Nephron progenitor cell (in vitro differentiated cells): ENCODE results near the gene ADCY3.

Experiments used
- DNase-seq: peaks from one replicate; pipeline ENCODE4 v3.0.0; 2021
- H3K27ac Mint-ChIP-seq: 2 replicates; pipeline ENCODE4 v1.8.0; 2021; ENCODE audit warnings: mild to moderate bottlenecking, moderate library complexity, mixed read lengths
- H3K27me3 Mint-ChIP-seq: 2 replicates; pipeline ENCODE4 v1.8.0; 2021; ENCODE audit warnings: mild to moderate bottlenecking, low read depth, mixed read lengths; ENCODE audit not compliant: poor library complexity
- H3K36me3 Mint-ChIP-seq: 2 replicates; pipeline ENCODE4 v1.8.0; 2021; ENCODE audit warnings: low read depth, mixed read lengths
- H3K4me1 Mint-ChIP-seq: 2 replicates; pipeline ENCODE4 v1.8.0; 2021; ENCODE audit warnings: mixed read lengths
- H3K4me3 Mint-ChIP-seq: 2 replicates; pipeline ENCODE4 v1.8.0; 2021; ENCODE audit warnings: mild to moderate bottlenecking, moderate library complexity, mixed read lengths
- H3K9me3 Mint-ChIP-seq: 2 replicates; pipeline ENCODE4 v1.8.0; 2021; ENCODE audit warnings: mild to moderate bottlenecking, moderate library complexity, mixed read lengths
- CTCF ChIP-seq: fragments of 200-600 bp; sonication (generic); IDR thresholded peaks from 2 replicates; pipeline ENCODE4 v1.5.0; 2021; ENCODE audit warnings: antibody characterized with exemption

The ADCY3 gene

GRCh38 chr2:24888177-24888576, 31.9 kb downstream of the ADCY3 start:
- no peak for TF ChIP-seq CTCF
- Mint-ChIP-seq H3K4me3 (peak overlapping the region; percentile 9), H3K36me3 (peaks cover 17% of the 10 kb centered on the region), H3K4me1 (peaks cover 51% of the 10 kb centered on the region), H3K9me3 (peaks cover 18% of the 10 kb centered on the region), H3K27ac (peak overlapping the region; percentile 99), H3K27me3 (peaks cover 2% of the 10 kb centered on the region)
- DNase-seq = no peak

GRCh38 chr2:24887307-24887874, 32.6 kb downstream of the ADCY3 start:
- Mint-ChIP-seq H3K4me1 (peaks cover 53% of the 10 kb centered on the region), H3K9me3 (peaks cover 11% of the 10 kb centered on the region), H3K27ac (peak overlapping the region; percentile 99), H3K4me3 (peak overlapping the region; percentile 29), H3K27me3 (peaks cover 2% of the 10 kb centered on the region), H3K36me3 (peaks cover 12% of the 10 kb centered on the region)
- DNase-seq = no peak
- no peak for TF ChIP-seq CTCF

GRCh38 chr2:24886691-24887304, 33.2 kb downstream of the ADCY3 start:
- peaks cover 2% of the 10 kb centered on the region for H3K27me3 Mint-ChIP-seq
- H3K27ac Mint-ChIP-seq = peak overlapping the region; percentile 99

GRCh38 chr2:24886126-24886501, 33.9 kb downstream of the ADCY3 start:
- no peak for TF ChIP-seq CTCF
- H3K27me3 Mint-ChIP-seq = peaks cover 2% of the 10 kb centered on the region
- peaks cover 10% of the 10 kb centered on the region for H3K36me3 Mint-ChIP-seq
- peaks cover 66% of the 10 kb centered on the region for H3K4me1 Mint-ChIP-seq
- peak overlapping the region; percentile 75 for H3K27ac Mint-ChIP-seq
- no peak for DNase-seq
- peak overlapping the region; percentile 20 for H3K4me3 Mint-ChIP-seq
- H3K9me3 Mint-ChIP-seq = no peaks in the 10 kb centered on the region

More at GRCh38 chr2:24886691-24887304, 33.2 kb downstream of the ADCY3 start:
- DNase-seq = peak; percentile 13
- H3K36me3 Mint-ChIP-seq = peaks cover 10% of the 10 kb centered on the region
- H3K9me3 Mint-ChIP-seq = peaks cover 5% of the 10 kb centered on the region
- no peak for TF ChIP-seq CTCF
- peak overlapping the region; percentile 29 for H3K4me3 Mint-ChIP-seq
- peaks cover 59% of the 10 kb centered on the region for H3K4me1 Mint-ChIP-seq

GRCh38 chr2:24885221-24886125, 34.6 kb downstream of the ADCY3 start:
- Mint-ChIP-seq H3K27me3 (peaks cover 2% of the 10 kb centered on the region), H3K36me3 (peaks cover 13% of the 10 kb centered on the region), H3K4me3 (no peak overlapping the region), H3K27ac (no peak overlapping the region), H3K4me1 (peaks cover 70% of the 10 kb centered on the region), H3K9me3 (no peaks in the 10 kb centered on the region)
- TF ChIP-seq CTCF = no peak
- DNase-seq = no peak
